ENCODE measurements around the gene ULK4. TPM values are rescaled to one million over a fixed set of nuclear protein-coding genes. Genes with fewer than 3 reads are reported as not detected.
A peak's percentile ranks its signal among the peaks of the same experiment; 100 is the strongest.

The ULK4 gene
- total RNA-seq, 1 experiment from 2014 or later, result 6.3 TPM

DNA sequence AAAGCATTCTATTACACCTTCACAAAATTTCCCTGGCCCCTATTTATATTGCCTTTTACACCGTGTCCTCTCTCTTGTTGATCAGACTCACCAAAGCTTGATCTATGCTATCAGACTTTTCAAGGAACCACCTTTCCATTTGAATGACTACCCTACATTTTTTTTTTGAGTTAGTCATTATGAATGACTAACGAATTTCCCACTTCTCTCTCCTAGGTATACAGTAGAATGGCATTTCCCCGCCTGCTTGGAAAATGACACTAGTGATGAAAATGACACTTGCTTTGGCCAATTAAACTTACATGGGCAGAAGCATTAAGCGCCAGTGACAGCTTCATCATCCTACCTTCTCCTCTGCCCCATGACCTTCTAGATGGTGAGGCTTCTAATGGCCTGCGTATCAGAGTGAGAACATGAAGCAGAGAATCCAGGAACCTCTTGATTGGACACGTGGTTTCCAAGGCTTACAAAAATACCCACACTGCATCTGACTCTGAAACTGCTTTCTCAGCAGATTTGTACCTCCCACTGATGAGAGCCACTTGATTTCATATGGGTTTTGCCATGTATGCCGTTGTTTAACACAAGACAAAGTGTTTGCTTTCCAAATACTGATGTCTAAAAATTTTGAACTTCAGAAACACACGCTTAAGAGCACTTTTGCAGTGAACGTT is 392.1 kb downstream of the ULK4 start:
- DNase-seq (ENCODE audit: low read depth, low spot score), result peak; percentile 41

More for the DNA sequence above, 392.1 kb downstream of the ULK4 start:
- no peaks in the 10 kb centered on the region for H3K36me3 ChIP-seq (ENCODE audit: control insufficient read depth in 1 of 2, insufficient read depth in 2 of 2, low read length in 2 of 2)
- no peak overlapping the region for H3K27ac ChIP-seq (ENCODE audit: low read depth, low read length)
- H3K4me2 ChIP-seq (ENCODE audit: low read length), result peak overlapping the region; percentile 12
- H4K20me1 ChIP-seq (ENCODE audit: insufficient read depth), result no peaks in the 10 kb centered on the region
- BruUV-seq (replicated peaks), result no TSS peak
- H3K27me3 ChIP-seq (ENCODE audit: insufficient read depth, low read length), result no peaks in the 10 kb centered on the region
- peak; percentile 70 for ATAC-seq
- intact Hi-C loops (cut with micrococcal nuclease), result no loop called here
- TF ChIP-seq JUND (IDR thresholded peaks at IDR 0.05) (peak; percentile 52; the same call in 1 of the 2 replicates), REST (IDR thresholded peaks at IDR 0.05; ENCODE audit: low read depth) (no peak), CBX3 (IDR thresholded peaks at IDR 0.05; ENCODE audit: low read depth) (0 out of 2 replicates have a peak, but pooled peaks have one; percentile 21), EZH2 (IDR thresholded peaks at IDR 0.05) (no peak), FOSL1 (IDR thresholded peaks at IDR 0.05; ENCODE audit: low read depth) (peak; percentile 60)
- TF ChIP-seq, protein P1, sequence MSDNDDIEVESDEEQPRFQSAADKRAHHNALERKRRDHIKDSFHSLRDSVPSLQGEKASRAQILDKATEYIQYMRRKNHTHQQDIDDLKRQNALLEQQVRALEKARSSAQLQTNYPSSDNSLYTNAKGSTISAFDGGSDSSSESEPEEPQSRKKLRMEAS (IDR thresholded peaks at IDR 0.05), result 0 out of 2 replicates have a peak, but pooled peaks have one; percentile 14
- H2AFZ ChIP-seq (ENCODE audit: low read depth, low read length, poor library complexity, severe bottlenecking), result no peak overlapping the region
- H3K79me2 ChIP-seq (ENCODE audit: insufficient read depth, low read length), result no peaks in the 10 kb centered on the region
- CTCF ChIA-PET, result no interaction called here
- H3K4me1 ChIP-seq (ENCODE audit: control insufficient read depth in 1 of 2, insufficient read depth in 2 of 2, low read length in 2 of 2), result peaks cover 3 to 13% of the 10 kb centered on the region in 2 experiments
- RAD21 ChIA-PET (ENCODE audit: low non-redundant PET in 1 of 2, low total read pairs in 2 of 2, uncharacterized antibody in 2 of 2, unreplicated experiment in 2 of 2), result no interaction called here
- no peak overlapping the region for H3K4me3 ChIP-seq (replicated peaks in 1 of 2; ENCODE audit: low read depth in 1 of 2, low read length in 2 of 2)
- no peaks in the 10 kb centered on the region for H3K9me2 ChIP-seq (ENCODE audit: insufficient read depth)
- POLR2A ChIA-PET, result no interaction called here
- no peaks in the 10 kb centered on the region for H3K9me3 ChIP-seq (ENCODE audit: control insufficient read depth in 1 of 2, insufficient read depth in 1 of 2, low read depth in 1 of 2, low read length in 2 of 2)
- H3K9ac ChIP-seq (ENCODE audit: low read length), result no peak overlapping the region
